HUES48 (cell line): ENCODE data around the gene FLRT3.

ENCODE experiments used
- H3K27ac ChIP-seq: one replicate; pipeline ENCODE4 v1.7.0; 2013; ENCODE audit warnings: low read depth, low read length, inconsistent platforms
- H3K27me3 ChIP-seq: 2 replicates; pipeline ENCODE4 v1.6.1; 2013; ENCODE audit warnings: mild to moderate bottlenecking, low read length; ENCODE audit not compliant: control insufficient read depth, insufficient read depth
- H3K36me3 ChIP-seq: 2 replicates; pipeline ENCODE4 v1.6.1; 2013; ENCODE audit warnings: low read length; ENCODE audit not compliant: control insufficient read depth, insufficient read depth
- H3K4me1 ChIP-seq: 2 replicates; pipeline ENCODE4 v1.6.1; 2013; ENCODE audit warnings: mild to moderate bottlenecking, low read length; ENCODE audit not compliant: control insufficient read depth, insufficient read depth
- H3K4me3 ChIP-seq: 2 replicates; pipeline ENCODE4 v1.5.1; 2013; ENCODE audit warnings: mild to moderate bottlenecking, low read depth, low read length
- H3K9ac ChIP-seq: 2 replicates; pipeline ENCODE4 v1.6.1; 2013; ENCODE audit warnings: mild to moderate bottlenecking, low read depth, low read length, moderate library complexity
- H3K9me3 ChIP-seq: 2 replicates; pipeline ENCODE4 v1.6.1; 2013; ENCODE audit warnings: low read length; ENCODE audit not compliant: control insufficient read depth, insufficient read depth

Gene FLRT3

GRCh38 chr20:14319704-14320103 lies 17.7 kb downstream of the FLRT3 start:
- H3K4me1 ChIP-seq, result no peaks in the 10 kb centered on the region
- no peak overlapping the region for H3K27ac ChIP-seq
- no peak overlapping the region for H3K9ac ChIP-seq
- no peak overlapping the region for H3K4me3 ChIP-seq
- H3K36me3 ChIP-seq, result no peaks in the 10 kb centered on the region
- no peaks in the 10 kb centered on the region for H3K27me3 ChIP-seq
- no peaks in the 10 kb centered on the region for H3K9me3 ChIP-seq

- H3K27me3 ChIP-seq, result no peaks in the 10 kb centered on the region
- no peaks in the 10 kb centered on the region for H3K9me3 ChIP-seq
- no peaks in the 10 kb centered on the region for H3K36me3 ChIP-seq
- no peak overlapping the region for H3K9ac ChIP-seq
- H3K4me1 ChIP-seq, result peaks cover 9% of the 10 kb centered on the region; the same call in 1 of the 2 replicates
- H3K4me3 ChIP-seq, result no peak overlapping the region
- no peak overlapping the region for H3K27ac ChIP-seq
These were observed 23.9 kb downstream of the FLRT3 start for GRCh38 chr20:14313341-14314020.

GRCh38 chr20:14312001-14312400 lies 25.4 kb downstream of the FLRT3 start:
- H3K27ac ChIP-seq, result no peak overlapping the region
- no peaks in the 10 kb centered on the region for H3K27me3 ChIP-seq
- H3K4me1 ChIP-seq, result peaks cover 9% of the 10 kb centered on the region; the same call in 1 of the 2 replicates
- no peaks in the 10 kb centered on the region for H3K9me3 ChIP-seq
- H3K4me3 ChIP-seq, result no peak overlapping the region
- no peaks in the 10 kb centered on the region for H3K36me3 ChIP-seq
- H3K9ac ChIP-seq, result no peak overlapping the region

GRCh38 chr20:14310977-14311627 lies 26.3 kb downstream of the FLRT3 start:
- peaks cover 9% of the 10 kb centered on the region; the same call in 1 of the 2 replicates for H3K4me1 ChIP-seq

GRCh38 chr20:14307956-14308355 lies 29.5 kb downstream of the FLRT3 start:
- no peak overlapping the region for H3K27ac ChIP-seq
- no peaks in the 10 kb centered on the region for H3K36me3 ChIP-seq
- no peaks in the 10 kb centered on the region; the same call in 1 of the 2 replicates for H3K4me1 ChIP-seq
- H3K9me3 ChIP-seq, result no peaks in the 10 kb centered on the region
- no peak overlapping the region for H3K4me3 ChIP-seq
- no peak overlapping the region for H3K9ac ChIP-seq
- H3K27me3 ChIP-seq, result no peaks in the 10 kb centered on the region

More at GRCh38 chr20:14310977-14311627, 26.3 kb downstream of the FLRT3 start:
- Histone ChIP-seq H3K4me3 (no peak overlapping the region), H3K9me3 (no peaks in the 10 kb centered on the region), H3K27ac (no peak overlapping the region), H3K27me3 (no peaks in the 10 kb centered on the region), H3K9ac (no peak overlapping the region), H3K36me3 (no peaks in the 10 kb centered on the region)

GRCh38 chr20:14304472-14304871 lies 32.9 kb downstream of the FLRT3 start:
- Histone ChIP-seq H3K4me1 (no peaks in the 10 kb centered on the region; the same call in 1 of the 2 replicates), H3K36me3 (no peaks in the 10 kb centered on the region), H3K4me3 (no peak overlapping the region), H3K9me3 (no peaks in the 10 kb centered on the region), H3K27ac (no peak overlapping the region), H3K27me3 (no peaks in the 10 kb centered on the region), H3K9ac (no peak overlapping the region)

GRCh38 chr20:14303651-14304050 lies 33.8 kb downstream of the FLRT3 start:
- Histone ChIP-seq H3K9me3 (no peaks in the 10 kb centered on the region), H3K9ac (no peak overlapping the region), H3K4me3 (no peak overlapping the region), H3K36me3 (no peaks in the 10 kb centered on the region), H3K4me1 (no peaks in the 10 kb centered on the region; the same call in 1 of the 2 replicates), H3K27ac (no peak overlapping the region), H3K27me3 (no peaks in the 10 kb centered on the region)

GRCh38 chr20:14303106-14303505 lies 34.3 kb downstream of the FLRT3 start:
- H3K9me3 ChIP-seq, result no peaks in the 10 kb centered on the region
- no peaks in the 10 kb centered on the region for H3K36me3 ChIP-seq
- no peak overlapping the region for H3K4me3 ChIP-seq
- no peak overlapping the region for H3K9ac ChIP-seq
- no peaks in the 10 kb centered on the region for H3K27me3 ChIP-seq
- no peak overlapping the region for H3K27ac ChIP-seq
- H3K4me1 ChIP-seq, result no peaks in the 10 kb centered on the region; the same call in 1 of the 2 replicates

- H3K9me3 ChIP-seq, result no peaks in the 10 kb centered on the region
- H3K27me3 ChIP-seq, result no peaks in the 10 kb centered on the region
- H3K4me3 ChIP-seq, result no peak overlapping the region
- H3K4me1 ChIP-seq, result no peaks in the 10 kb centered on the region; the same call in 1 of the 2 replicates
- H3K27ac ChIP-seq, result no peak overlapping the region
- no peak overlapping the region for H3K9ac ChIP-seq
- no peaks in the 10 kb centered on the region for H3K36me3 ChIP-seq
These were observed 37.6 kb downstream of the FLRT3 start for GRCh38 chr20:14299831-14300230.

- Histone ChIP-seq H3K4me1 (no peaks in the 10 kb centered on the region), H3K9me3 (no peaks in the 10 kb centered on the region), H3K36me3 (no peaks in the 10 kb centered on the region), H3K4me3 (no peak overlapping the region), H3K27ac (no peak overlapping the region), H3K27me3 (no peaks in the 10 kb centered on the region), H3K9ac (no peak overlapping the region)
These were observed 41.6 kb downstream of the FLRT3 start for GRCh38 chr20:14295770-14296309.

GRCh38 chr20:14295238-14295637 lies 42.2 kb downstream of the FLRT3 start:
- H3K9me3 ChIP-seq, result no peaks in the 10 kb centered on the region
- no peak overlapping the region for H3K9ac ChIP-seq
- H3K27me3 ChIP-seq, result no peaks in the 10 kb centered on the region
- no peaks in the 10 kb centered on the region for H3K4me1 ChIP-seq
- no peaks in the 10 kb centered on the region for H3K36me3 ChIP-seq
- no peak overlapping the region for H3K27ac ChIP-seq
- H3K4me3 ChIP-seq, result no peak overlapping the region
